ENCODE measurements around the gene IFNG-AS1. TPM values are rescaled to one million over a fixed set of nuclear protein-coding genes. Genes with fewer than 3 reads are reported as not detected.
A peak's percentile ranks its signal among the peaks of the same experiment; 100 is the strongest.

The IFNG-AS1 gene
- total and polyA plus RNA-seq, 3 donors from 2014 or later = 0.25 TPM; not detected in 2

- H3K4me1 ChIP-seq = no peaks in the 10 kb centered on the region
- no peak overlapping the region for H3K4me3 ChIP-seq
- intact Hi-C loops (cut with DNase I; ENCODE audit: low total_unique reads) = no loop called here
- TF ChIP-seq POLR2A (IDR thresholded peaks at IDR 0.05) (no peak), CTCF (IDR thresholded peaks at IDR 0.05) (no peak)
- no peaks in the 10 kb centered on the region for H3K9me3 ChIP-seq
- no peak for DNase-seq
- H3K27me3 ChIP-seq = no peaks in the 10 kb centered on the region
- no peak overlapping the region for H3K27ac ChIP-seq
- no peaks in the 10 kb centered on the region for H3K36me3 ChIP-seq (ENCODE audit: low read depth, missing control alignments)
These were observed 9.1 kb downstream of the IFNG-AS1 start for GRCh38 chr12:67998379-67998778.

- intact Hi-C loops (cut with DNase I; ENCODE audit: low total_unique reads) = no loop called here
- Histone ChIP-seq H3K36me3 (ENCODE audit: low read depth, missing control alignments) (no peaks in the 10 kb centered on the region), H3K4me1 (no peaks in the 10 kb centered on the region), H3K9me3 (no peaks in the 10 kb centered on the region), H3K27me3 (no peaks in the 10 kb centered on the region), H3K4me3 (no peak overlapping the region), H3K27ac (no peak overlapping the region)
- TF ChIP-seq POLR2A (IDR thresholded peaks at IDR 0.05) = no peak
- TF ChIP-seq CTCF (IDR thresholded peaks at IDR 0.05) = no peak
- no peak for DNase-seq
These were observed 10.0 kb downstream of the IFNG-AS1 start for GRCh38 chr12:67999244-67999643.

- H3K9me3 ChIP-seq = no peaks in the 10 kb centered on the region
- H3K4me1 ChIP-seq = no peaks in the 10 kb centered on the region
- WGBS, 2 donors = 85 to 91% methylated on average over 11 of the region's 11 CpGs
- intact Hi-C loops (cut with DNase I; ENCODE audit: low total_unique reads) = no loop called here
- no peak for DNase-seq
- H3K27ac ChIP-seq = no peak overlapping the region
- no peak overlapping the region for H3K4me3 ChIP-seq
- TF ChIP-seq POLR2A (IDR thresholded peaks at IDR 0.05) (no peak), CTCF (IDR thresholded peaks at IDR 0.05) (peak in 2 of 3 experiments; percentile 8 to 30)
- H3K36me3 ChIP-seq (ENCODE audit: low read depth, missing control alignments) = no peaks in the 10 kb centered on the region
- H3K27me3 ChIP-seq = no peaks in the 10 kb centered on the region
These were observed 12.5 kb downstream of the IFNG-AS1 start for GRCh38 chr12:68001486-68002466.

- H3K4me1 ChIP-seq = no peaks in the 10 kb centered on the region
- no peaks in the 10 kb centered on the region for H3K9me3 ChIP-seq
- no peak overlapping the region for H3K27ac ChIP-seq
- no peaks in the 10 kb centered on the region for H3K36me3 ChIP-seq (ENCODE audit: low read depth, missing control alignments)
- H3K27me3 ChIP-seq = no peaks in the 10 kb centered on the region
- WGBS, 2 donors = 61 to 80% methylated on average over 8 of the region's 8 CpGs
- no peak overlapping the region for H3K4me3 ChIP-seq
- DNase-seq = no peak
- intact Hi-C loops (cut with DNase I; ENCODE audit: low total_unique reads) = no loop called here
- no peak for TF ChIP-seq POLR2A (IDR thresholded peaks at IDR 0.05)
- TF ChIP-seq CTCF (IDR thresholded peaks at IDR 0.05) = no peak
These were observed 14.5 kb downstream of the IFNG-AS1 start for GRCh38 chr12:68003777-68004176.

- no peak overlapping the region for H3K27ac ChIP-seq
- H3K4me1 ChIP-seq = no peaks in the 10 kb centered on the region
- H3K9me3 ChIP-seq = no peaks in the 10 kb centered on the region
- intact Hi-C loops (cut with DNase I; ENCODE audit: low total_unique reads) = no loop called here
- no peak for DNase-seq
- TF ChIP-seq CTCF (IDR thresholded peaks at IDR 0.05) = no peak
- 45 to 50% methylated on average over 1 of the region's 1 CpG for WGBS, 2 donors
- no peak overlapping the region for H3K4me3 ChIP-seq
- no peaks in the 10 kb centered on the region for H3K36me3 ChIP-seq (ENCODE audit: low read depth, missing control alignments)
- no peaks in the 10 kb centered on the region for H3K27me3 ChIP-seq
These were observed 17.8 kb downstream of the IFNG-AS1 start for GRCh38 chr12:68007033-68007432.
